ENCODE results near the gene PLCB3. TPM values are rescaled to one million over a fixed set of nuclear protein-coding genes. Genes with fewer than 3 reads are reported as not detected.
A peak's percentile ranks its signal among the peaks of the same experiment; 100 is the strongest.

The PLCB3 gene
- total and polyA plus RNA-seq, 2 donors (not counting 3 experiments of a cell fraction or from before 2014, with no cell fraction given) = 32.3 to 61.1 TPM

- H3K9me1 ChIP-seq (replicated peaks; ENCODE audit: control insufficient read depth, extremely low read depth, insufficient read depth, low read length) = no peaks in the 10 kb centered on the region
- no peak overlapping the region for H3K27ac ChIP-seq (ENCODE audit: insufficient read depth, low read depth, low read length)
- no peaks in the 10 kb centered on the region for H3K27me3 ChIP-seq (ENCODE audit: control insufficient read depth in 2 of 2, insufficient read depth in 2 of 2, low read length in 2 of 2)
- ChIA-PET POLR2A (no interaction called here), CTCF (interaction anchor here (1.1 to 4.7 kb wide), 7 partner anchors 14 to 105 kb away, joined by 3 to 60 read pairs (median 24); partner anchors contain the start of genes CATSPERZ and FERMT3)
- peaks cover 33% of the 10 kb centered on the region for H3K4me1 ChIP-seq (ENCODE audit: control insufficient read depth, extremely low read depth, insufficient read depth, low read length)
- BruUV-seq (replicated peaks) = no TSS peak
- no peak for TF ChIP-seq MYC (IDR thresholded peaks at IDR 0.05; ENCODE audit: low read depth, low read length)
- no peak for TF ChIP-seq POLR2AphosphoS5 (IDR thresholded peaks at IDR 0.05; ENCODE audit: insufficient read depth, low read depth, low read length)
- TF ChIP-seq MAX (IDR thresholded peaks at IDR 0.05; ENCODE audit: insufficient read depth, insufficient read length) = no peak
- H3K36me3 ChIP-seq (ENCODE audit: control insufficient read depth in 2 of 2, extremely low read depth in 1 of 2, insufficient read depth in 2 of 2, low read length in 2 of 2) = peaks cover 0 to under 1% of the 10 kb centered on the region in 2 experiments
- DNase-seq (ENCODE audit: low read depth, low spot score) (no peak), FAIRE-seq (no peak)
- H3K4me2 ChIP-seq (ENCODE audit: insufficient read depth, low read length) = no peak overlapping the region
- no peaks in the 10 kb centered on the region for H3K9me3 ChIP-seq (replicated peaks; ENCODE audit: control insufficient read depth, insufficient read depth, low read length)
- no peaks in the 10 kb centered on the region for H4K20me1 ChIP-seq (replicated peaks; ENCODE audit: control insufficient read depth, extremely low read depth, insufficient read depth, low read length)
- dilution Hi-C loops (cut with MboI; ENCODE audit: extremely low pct_ligation_motif_present, low sequenced_read_pairs) (no loop called here), intact Hi-C loops (cut with micrococcal nuclease) (no loop called here)
- no peak overlapping the region for H3K9ac ChIP-seq (replicated peaks; ENCODE audit: extremely low read depth, insufficient read depth, low read length)
- H3K4me3 ChIP-seq (replicated peaks in 1 of 3; ENCODE audit: insufficient read depth in 1 of 3, low read depth in 1 of 3, low read length in 3 of 3) = no peak overlapping the region
- H2AFZ ChIP-seq (ENCODE audit: low read depth, low read length) = no peak overlapping the region
- peaks cover 45% of the 10 kb centered on the region for H3K79me2 ChIP-seq (ENCODE audit: control insufficient read depth, insufficient read depth, low read length)
Observed at GRCh38 chr11:64249563-64250414, 1.5 kb upstream of the PLCB3 start.

- ChIA-PET CTCF (interaction anchor here (1.1 to 4.7 kb wide), 6 partner anchors 13 to 54 kb away, joined by 3 to 60 read pairs (median 28); partner anchors contain the start of genes CATSPERZ and FERMT3), POLR2A (no interaction called here)
- H3K79me2 ChIP-seq (ENCODE audit: control insufficient read depth, insufficient read depth, low read length) = peaks cover 40% of the 10 kb centered on the region
- no peaks in the 10 kb centered on the region for H3K9me1 ChIP-seq (replicated peaks; ENCODE audit: control insufficient read depth, extremely low read depth, insufficient read depth, low read length)
- no peaks in the 10 kb centered on the region for H4K20me1 ChIP-seq (replicated peaks; ENCODE audit: control insufficient read depth, extremely low read depth, insufficient read depth, low read length)
- H3K27ac ChIP-seq (ENCODE audit: insufficient read depth, low read depth, low read length) = no peak overlapping the region
- no peaks in the 10 kb centered on the region for H3K27me3 ChIP-seq (ENCODE audit: control insufficient read depth in 2 of 2, insufficient read depth in 2 of 2, low read length in 2 of 2)
- H2AFZ ChIP-seq (ENCODE audit: low read depth, low read length) = peak overlapping the region; percentile 81
- peaks cover 30% of the 10 kb centered on the region for H3K4me1 ChIP-seq (ENCODE audit: control insufficient read depth, extremely low read depth, insufficient read depth, low read length)
- BruUV-seq (replicated peaks) = no TSS peak
- TF ChIP-seq CTCF (IDR thresholded peaks at IDR 0.05; ENCODE audit: extremely low read depth in 1 of 2, insufficient read depth in 1 of 2, low read depth in 1 of 2, low read length in 2 of 2) = no peak
- no peak for TF ChIP-seq GATA2 (IDR thresholded peaks at IDR 0.05; ENCODE audit: insufficient read depth, insufficient read length, low read depth, low read length)
- TF ChIP-seq POLR2A (IDR thresholded peaks at IDR 0.05; ENCODE audit: low read depth, low read length) = no peak
- no peak for TF ChIP-seq POLR2AphosphoS5 (IDR thresholded peaks at IDR 0.05; ENCODE audit: insufficient read depth, low read depth, low read length)
- TF ChIP-seq FOS (IDR thresholded peaks at IDR 0.05; ENCODE audit: borderline replicate concordance, insufficient read depth, low read length) = no peak
- TF ChIP-seq JUN (IDR thresholded peaks at IDR 0.05; ENCODE audit: borderline replicate concordance, insufficient read depth, insufficient read length, low read depth) = no peak
- peak overlapping the region in 2 of 3 experiments; percentile 11 to 80 for H3K4me3 ChIP-seq (replicated peaks in 1 of 3; ENCODE audit: insufficient read depth in 1 of 3, low read depth in 1 of 3, low read length in 3 of 3)
- no peak for FAIRE-seq
- H3K4me2 ChIP-seq (ENCODE audit: insufficient read depth, low read length) = peak overlapping the region; percentile 47
- H3K9ac ChIP-seq (replicated peaks; ENCODE audit: extremely low read depth, insufficient read depth, low read length) = no peak overlapping the region
- no peak for DNase-seq (ENCODE audit: low read depth, low spot score)
- dilution Hi-C loops (cut with MboI; ENCODE audit: extremely low pct_ligation_motif_present, low sequenced_read_pairs) (no loop called here), intact Hi-C loops (cut with micrococcal nuclease) (loop anchor here (1.0 kb wide), 4 partner anchors 13 to 51 kb away; partner anchors contain the start of gene GPR137)
- peaks cover 0 to 6% of the 10 kb centered on the region in 2 experiments for H3K36me3 ChIP-seq (ENCODE audit: control insufficient read depth in 2 of 2, extremely low read depth in 1 of 2, insufficient read depth in 2 of 2, low read length in 2 of 2)
- no peaks in the 10 kb centered on the region for H3K9me3 ChIP-seq (replicated peaks; ENCODE audit: control insufficient read depth, insufficient read depth, low read length)
Observed at GRCh38 chr11:64250415-64251015, 815 bp upstream of the PLCB3 start.

Measured in endothelial cell of umbilical vein (primary cell).